OCI-LY1 (cell line): ENCODE measurements around the gene FOXM1.

ENCODE experiments used
- CTCF ChIP-seq: fragments of 200-600 bp; sonication (generic), shearing (Covaris generic); IDR thresholded peaks from 2 replicates; pipeline ENCODE4 v1.5.1; 2017; ENCODE audit warnings: mild to moderate bottlenecking, antibody characterized with exemption, low read length, moderate library complexity, mixed read lengths
- EZH2 ChIP-seq: fragments of 200-600 bp; sonication (generic), shearing (Covaris generic); IDR thresholded peaks from 2 replicates; pipeline ENCODE4 v1.8.0; 2017; ENCODE audit warnings: borderline replicate concordance, mixed run types, mild to moderate bottlenecking, antibody characterized with exemption, low read length, moderate library complexity, mixed read lengths

GRCh38 chr12:2912216-2912575 is 35.2 kb upstream of the FOXM1 start:
- TF ChIP-seq CTCF (no peak), EZH2 (no peak)
